DMS 273 treated with DMSO at 0.1 percent for 48 hours (cell line): Measurements from ENCODE around the gene EPC2.
"Not testable (repeated sequence)": the region's sequence is repeated elsewhere in the genome, so short reads cannot be mapped to it uniquely, and the experiment has no call there.

Experiments used
- DNase-seq: peaks from one replicate; lab custom pipeline; 2025; lab: John Stamatoyannopoulos, UW

Gene EPC2

DNA sequence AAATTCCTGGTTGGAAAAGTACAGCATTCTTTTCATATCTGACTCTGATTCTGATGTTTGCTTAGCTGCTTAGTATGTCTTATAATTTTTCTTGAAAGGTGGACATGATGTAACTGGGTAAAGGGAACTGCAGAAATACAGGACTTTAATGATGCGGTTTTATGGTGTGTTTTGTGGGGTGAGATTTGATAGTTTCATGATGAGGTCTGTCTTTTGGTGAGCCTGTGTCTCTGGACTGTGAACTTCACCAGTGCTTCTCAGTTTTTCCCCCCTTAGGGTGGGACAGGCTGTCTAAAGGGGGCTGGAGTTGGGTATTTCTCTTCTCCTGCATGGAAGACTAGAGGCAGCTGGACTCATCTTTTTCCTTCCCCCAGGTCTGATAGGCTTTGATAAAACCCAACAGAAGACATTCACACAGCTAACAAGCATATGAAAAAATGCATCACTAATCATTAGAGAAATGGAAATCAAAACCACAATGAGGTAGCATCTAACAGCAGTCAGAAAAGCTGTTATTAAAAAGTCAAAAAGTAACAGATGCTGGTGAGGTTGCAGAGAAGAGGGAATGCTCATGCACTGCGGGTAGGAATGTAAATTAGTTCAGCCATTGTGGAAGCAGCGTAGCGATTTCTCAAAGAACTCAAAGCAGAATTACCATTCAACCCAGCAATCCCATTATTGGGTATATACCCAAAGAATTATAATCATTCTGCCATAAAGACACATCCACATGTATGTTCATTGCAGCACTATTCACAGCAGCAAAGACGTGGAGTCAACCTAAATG is 77.6 kb downstream of the EPC2 start:
- DNase-seq, result no peak

DNA sequence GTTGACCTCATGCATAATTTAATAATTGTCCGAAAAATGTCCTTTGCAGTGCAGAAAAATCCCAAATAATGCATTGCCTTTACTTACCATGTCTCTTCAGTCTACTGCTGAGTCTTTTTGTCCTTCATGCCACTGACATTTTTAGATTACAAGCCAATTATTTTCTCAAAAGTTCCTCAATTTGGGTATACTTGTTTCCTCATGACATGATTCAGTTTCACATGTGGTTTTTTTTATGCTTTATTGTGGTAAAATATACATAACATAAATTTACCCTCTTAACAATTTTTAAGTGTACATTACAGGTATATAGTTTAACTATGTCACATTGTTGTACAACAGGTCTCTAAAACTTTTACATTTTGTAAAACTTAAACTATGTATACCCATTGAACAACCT is 81.0 kb downstream of the EPC2 start:
- no peak for DNase-seq

DNA sequence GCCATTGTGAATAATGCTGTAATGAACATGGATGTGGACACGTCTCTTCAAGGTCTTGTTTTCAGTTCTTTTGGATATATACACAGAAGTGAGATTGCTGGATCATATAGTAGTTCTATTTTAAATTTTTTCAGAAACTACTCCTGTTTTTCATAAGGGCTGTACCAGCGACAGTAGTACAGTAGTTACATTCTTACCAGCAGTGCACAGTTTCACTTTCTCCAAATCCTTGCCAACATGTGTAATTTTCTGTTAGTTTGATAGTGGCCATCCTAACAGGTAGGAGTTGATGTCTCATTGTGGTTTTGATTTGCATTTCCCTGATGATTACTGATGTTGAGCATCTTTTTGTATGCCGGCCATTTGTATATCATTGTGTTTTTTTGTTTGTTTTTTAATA is 81.7 kb downstream of the EPC2 start:
- no peak for DNase-seq

DNA sequence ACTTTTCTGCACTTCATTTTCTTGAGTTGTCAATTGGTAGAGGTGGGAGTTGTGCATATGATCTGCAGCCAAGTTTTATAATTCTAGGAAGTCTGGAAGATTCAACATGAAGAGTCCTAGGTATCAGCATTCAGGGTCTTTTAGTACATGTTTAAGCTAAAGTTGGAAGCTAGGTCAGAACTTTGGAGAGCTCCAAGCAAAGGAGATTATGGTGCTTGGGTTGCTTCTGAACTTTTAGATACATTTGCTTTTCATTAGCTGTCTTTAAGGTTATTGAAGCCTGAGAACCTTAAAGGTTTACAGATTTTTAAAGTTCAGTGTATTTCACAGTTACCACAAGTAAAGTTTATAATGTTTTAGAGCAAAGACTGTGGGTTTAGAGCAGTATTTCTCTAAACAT is 85.5 kb downstream of the EPC2 start:
- no peak for DNase-seq

DNA sequence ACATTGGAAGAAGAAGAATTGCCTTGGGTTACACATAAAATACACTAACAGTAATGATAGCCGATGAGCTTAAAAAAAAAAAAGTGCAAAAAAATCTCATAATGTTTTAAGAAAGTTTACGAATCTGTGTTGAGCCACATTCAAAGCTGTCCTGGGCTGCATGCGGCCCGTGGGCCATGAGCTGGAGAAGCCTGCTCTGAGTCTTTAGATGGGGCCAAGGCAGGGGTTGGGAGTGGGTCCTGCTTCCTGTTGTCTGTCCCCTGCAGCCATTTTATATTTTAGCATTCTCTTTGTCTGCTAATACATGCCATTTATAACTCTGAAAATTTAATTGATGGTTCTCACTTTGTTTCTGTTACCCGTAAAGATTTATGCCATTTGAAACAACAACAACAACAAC is 93.2 kb downstream of the EPC2 start:
- no peak for DNase-seq

DNA sequence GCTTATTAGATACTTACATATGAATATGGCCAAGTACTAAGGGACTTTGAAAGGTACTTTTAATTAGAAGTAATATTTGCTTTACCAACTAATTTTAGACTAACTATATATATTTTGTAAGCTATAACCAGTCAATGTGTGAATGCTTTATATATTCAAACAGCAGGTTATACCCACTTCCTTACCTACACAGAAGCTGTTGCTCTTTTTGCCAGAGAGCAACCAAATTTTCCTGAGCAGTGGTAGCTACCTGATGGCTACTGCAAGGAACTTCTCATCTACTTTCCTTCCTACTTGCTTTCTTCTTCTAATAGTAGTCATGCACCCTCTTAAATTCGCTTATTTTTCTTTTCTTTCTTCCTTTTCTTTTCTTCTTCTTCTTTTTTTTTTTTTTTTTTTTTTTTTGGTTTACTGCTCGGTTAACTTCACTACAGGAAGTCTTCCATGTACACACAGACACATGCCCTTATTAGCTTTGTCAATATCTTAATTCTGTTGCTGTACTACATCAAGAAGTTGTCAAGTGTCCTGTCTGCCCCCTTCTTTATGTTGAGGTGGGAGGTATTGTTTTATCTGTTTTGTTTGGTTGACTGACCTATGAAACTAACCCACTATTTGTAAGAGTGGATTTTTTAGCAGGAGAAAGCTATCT is 95.0 kb downstream of the EPC2 start:
- DNase-seq, result no peak

DNA sequence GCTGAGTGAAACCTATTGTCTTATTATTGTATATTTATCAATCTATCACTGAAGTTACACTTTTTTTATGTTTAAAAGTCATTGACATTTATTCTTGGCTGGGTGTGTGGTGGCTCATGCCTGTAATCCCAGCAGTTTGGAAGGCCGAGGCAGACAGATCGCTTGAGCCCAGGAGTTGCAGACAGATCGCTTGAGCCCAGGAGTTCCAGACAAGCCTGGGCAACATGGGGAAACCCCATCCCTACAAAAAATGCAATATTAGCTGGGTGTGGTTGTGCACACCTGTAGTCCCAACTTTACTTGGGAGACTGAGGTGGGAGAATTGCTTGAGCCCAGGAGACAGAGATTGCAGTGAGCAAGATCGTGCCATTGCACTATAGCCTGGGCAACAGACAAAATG is 97.8 kb downstream of the EPC2 start:
- no peak for DNase-seq

DNA sequence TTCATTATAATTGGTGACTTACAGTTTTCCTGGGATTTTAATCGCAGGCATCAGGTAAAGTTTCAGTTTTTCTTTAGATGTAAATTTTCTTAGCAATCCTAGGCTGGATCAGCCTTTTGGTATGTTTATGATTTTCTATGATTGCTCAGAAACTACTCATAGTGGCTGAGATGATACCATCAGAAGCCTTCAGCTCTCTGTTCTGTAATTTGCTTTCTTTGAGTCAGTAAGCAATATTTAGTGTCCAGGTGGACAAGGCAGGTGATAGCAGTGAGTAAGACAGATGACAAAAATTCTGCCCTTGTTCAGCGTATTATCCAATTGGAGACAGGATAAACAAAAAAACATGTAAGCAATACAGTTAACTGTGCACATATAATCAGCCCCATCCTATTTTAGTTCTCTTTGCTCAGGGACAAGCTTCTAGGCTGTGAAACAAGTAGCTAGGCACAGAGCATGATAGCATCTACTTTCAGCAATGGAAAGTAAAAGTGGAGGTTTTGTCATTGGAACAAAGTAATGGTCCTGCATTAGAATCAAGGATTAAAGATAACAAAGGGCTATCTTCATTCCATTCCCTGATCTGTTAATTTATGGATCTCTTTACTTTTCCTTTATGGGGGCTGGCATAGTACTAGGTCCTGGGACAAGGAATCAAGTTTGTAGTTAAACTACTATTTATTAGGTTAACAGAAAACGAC is 100.8 kb downstream of the EPC2 start:
- DNase-seq, result no peak

DNA sequence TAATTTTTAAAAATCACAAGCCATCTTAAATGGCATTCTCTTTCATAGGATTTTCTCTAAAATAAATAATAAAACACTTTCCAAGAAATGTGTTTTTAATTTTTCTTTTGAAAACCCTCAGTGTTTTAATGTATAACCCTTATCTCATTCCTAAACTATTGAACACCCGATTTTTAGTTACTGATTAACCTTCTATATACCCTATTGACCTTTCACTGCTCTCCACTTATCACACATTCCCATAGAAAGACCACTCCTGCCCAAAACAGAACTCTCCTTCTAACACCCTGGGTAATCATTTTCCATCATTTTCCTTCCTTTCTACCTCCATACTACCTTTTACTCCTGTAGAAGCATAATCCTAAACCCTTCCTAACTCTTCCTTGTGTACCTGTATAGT is 102.4 kb downstream of the EPC2 start:
- DNase-seq, result no peak

DNA sequence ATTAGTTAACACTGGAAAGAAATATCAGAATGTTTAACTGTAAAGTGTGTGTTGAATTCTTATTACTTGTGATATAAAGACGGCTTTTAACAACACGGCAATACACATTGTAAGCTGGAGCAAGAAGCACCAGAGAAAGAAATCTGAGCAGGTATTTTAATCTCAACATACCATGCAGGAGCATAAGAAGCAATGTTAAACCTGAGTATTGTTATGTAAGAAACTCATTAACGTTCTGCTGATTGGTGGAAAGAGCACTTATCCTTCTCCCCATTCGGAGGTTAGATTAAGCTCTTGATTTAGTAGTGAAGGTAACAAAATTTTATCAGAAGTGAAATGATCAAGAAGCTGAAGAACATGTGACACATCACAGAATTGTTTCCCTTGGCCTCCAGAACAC is 107.4 kb downstream of the EPC2 start:
- no peak for DNase-seq

DNA sequence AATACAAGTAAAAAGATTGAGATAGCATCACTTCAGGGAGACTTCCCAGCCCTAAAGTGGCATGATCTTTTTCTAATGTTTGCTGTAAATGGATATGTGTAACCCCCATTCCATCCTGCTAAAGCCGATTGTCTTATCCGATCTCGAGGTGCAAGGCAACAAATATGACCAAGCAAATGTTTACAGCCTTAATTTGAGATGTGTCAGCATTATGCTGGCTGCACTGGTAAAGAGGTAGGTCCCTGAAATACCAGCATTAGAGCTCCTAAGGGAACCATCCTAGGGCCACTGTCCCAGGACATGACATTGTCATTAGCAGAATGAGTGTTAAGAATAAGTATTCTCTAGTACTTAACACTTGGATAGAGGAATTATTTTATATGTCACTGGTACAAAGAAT is 108.4 kb downstream of the EPC2 start:
- no peak for DNase-seq

DNA sequence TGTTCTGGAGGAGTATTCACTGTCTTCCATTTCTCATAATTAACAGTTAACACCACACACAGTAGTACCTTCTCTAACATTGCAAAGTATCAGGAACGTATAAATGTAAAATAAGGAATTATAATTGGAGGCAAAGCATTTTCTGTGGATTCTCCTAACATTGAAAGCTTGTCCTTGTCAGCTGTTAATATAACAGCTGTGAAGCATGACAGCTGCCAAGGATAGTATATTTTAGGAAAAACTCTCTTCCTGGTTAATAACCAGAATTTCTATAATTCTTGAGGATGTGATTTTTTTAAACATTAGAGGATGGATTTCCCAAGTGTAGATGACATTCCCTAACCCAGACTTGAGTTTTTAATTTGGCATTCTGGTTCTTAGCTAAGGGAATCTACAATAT is 110.3 kb downstream of the EPC2 start:
- no peak for DNase-seq

DNA sequence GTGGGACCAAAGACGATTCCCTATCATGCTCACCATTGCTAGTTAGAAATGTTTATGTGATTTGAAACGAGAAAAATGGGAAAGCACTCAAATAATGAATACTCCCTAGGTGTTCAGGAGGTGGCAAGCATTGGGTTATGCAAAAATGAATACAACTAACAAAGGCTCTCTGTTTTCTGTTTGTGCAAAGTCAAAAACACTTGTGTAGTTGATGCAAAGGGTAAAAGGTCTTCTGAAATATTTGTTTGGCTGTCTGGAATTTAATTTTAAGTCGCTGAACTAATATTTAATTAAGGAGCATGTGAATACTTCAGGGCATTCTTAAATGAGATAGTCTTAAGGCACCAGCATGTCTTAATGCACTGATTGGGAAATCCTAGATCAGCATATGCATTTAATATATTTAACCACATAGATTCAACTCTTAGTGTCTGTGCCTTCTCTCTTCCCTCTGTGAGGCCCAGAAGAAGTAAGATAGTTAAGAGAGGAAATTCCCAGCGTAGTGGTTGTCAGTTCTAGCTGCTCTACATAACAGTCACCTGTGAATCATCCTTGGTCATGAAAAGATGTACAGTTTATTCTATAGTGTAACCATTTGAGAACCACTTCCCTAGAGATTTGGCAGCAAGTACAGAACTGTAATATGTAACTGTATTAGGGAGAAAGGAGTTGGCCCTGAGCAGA is 111.9 kb downstream of the EPC2 start:
- DNase-seq, result no peak

DNA sequence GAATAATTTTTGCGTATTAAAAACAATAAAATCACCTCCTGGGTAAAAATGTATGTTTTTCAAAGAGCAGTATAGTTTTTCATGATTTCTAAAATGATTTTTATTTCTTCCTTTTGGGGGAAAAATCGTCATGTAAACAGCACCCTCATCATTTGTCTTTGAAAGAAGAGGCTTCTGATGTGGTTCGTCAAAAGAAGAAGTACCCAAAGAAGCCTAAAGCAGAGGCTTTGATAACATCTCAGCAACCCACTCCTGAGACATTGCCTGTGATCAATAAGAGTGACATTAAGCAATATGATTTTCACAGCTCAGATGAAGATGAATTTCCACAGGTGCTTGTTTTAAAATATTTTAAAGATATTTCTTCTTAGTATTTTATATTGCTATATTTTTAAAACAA is 120.3 kb downstream of the EPC2 start:
- DNase-seq, result no peak

DNA sequence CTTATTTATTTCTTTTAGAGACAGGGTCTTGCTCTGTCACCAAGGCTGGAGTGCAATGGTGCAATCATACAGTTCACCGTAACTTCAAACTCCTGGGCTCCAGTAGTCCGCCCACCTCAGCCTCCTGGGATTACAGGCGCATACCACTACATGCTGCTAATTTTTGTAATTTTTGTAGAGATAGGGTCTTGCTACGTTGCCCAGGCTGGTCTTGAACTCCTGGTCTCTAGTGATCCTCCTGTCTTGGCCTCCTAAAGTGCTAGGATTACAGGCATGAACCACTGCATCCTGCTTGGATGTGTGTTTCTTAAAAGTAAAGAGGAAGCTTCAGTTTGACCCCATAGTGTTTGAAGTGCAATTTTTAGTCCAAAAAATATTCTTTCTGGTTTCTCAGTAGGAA is 125.5 kb downstream of the EPC2 start:
- DNase-seq, result no peak

DNA sequence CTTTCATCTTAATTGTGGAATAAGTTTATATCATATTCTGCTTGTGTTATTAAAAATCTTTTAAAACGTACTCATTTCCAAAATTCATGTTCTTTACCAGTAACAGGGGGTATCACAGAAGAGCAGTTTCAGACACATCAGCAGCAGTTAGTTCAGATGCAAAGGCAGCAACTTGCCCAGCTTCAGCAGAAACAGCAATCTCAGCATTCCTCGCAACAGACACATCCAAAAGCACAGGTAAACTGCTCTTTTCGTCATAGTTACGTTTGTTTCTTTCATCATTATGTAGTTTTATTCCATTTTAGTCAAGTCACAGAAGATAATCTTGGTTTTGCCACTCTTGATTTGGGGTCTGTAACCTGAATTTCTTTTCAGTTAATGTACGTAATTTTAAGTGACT is 137.0 kb downstream of the EPC2 start:
- DNase-seq, result no peak

DNA sequence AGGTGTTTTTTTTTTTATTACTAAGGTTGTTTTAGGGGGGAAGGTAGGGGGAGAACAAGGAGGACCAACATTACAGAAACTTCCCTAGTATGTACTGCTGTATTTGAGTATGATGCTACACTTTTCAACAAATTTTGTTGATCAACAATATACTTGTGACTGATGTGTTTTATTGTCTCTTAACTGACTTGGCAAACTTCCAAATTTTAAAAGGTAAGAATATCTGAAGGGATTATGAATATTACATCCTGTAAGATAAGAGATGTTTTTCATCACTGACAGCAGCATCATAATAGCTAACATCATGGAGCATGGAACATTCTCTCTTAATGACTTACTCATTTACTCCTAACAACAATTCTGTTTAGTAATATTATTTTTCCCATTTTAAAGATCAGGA is 144.5 kb downstream of the EPC2 start:
- no peak for DNase-seq

DNA sequence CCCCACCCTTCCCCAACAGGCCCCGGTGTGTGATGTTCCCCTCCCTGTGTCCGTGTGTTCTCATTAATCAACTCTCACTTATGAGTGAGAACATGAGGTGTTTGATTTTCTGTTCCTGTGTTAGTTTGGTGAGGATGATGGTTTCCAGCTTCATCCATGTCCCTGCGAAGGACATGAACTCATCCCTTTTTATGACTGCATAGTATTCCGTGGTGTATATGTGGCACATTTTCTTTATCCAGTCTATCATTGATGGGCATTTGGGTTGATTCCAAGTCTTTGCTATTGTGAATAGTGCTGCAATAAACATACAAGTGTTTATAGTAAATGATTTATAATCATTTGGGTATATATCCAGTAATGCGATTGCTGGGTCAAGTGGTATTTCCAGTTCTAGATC is 145.6 kb downstream of the EPC2 start:
- DNase-seq, result not testable (repeated sequence)

DNA sequence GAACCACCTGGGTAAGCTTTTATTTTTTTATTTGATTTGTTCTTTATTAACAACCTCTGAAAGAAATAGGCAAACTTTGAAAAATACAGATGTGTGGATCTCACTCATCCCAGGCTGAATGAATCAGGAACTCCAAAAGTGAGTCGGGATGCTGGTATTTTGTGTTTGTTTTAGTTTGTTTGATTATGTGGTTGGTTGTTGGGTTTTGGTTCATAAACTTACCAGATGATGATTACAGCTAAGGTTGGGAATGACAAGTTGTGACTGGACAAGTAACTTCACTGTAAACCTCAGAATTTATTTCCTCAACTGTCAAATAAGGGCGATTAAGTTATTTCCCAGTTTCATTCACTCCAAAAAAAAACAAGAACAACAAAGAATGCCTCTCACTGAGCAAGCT is 150.0 kb downstream of the EPC2 start:
- DNase-seq, result no peak

DNA sequence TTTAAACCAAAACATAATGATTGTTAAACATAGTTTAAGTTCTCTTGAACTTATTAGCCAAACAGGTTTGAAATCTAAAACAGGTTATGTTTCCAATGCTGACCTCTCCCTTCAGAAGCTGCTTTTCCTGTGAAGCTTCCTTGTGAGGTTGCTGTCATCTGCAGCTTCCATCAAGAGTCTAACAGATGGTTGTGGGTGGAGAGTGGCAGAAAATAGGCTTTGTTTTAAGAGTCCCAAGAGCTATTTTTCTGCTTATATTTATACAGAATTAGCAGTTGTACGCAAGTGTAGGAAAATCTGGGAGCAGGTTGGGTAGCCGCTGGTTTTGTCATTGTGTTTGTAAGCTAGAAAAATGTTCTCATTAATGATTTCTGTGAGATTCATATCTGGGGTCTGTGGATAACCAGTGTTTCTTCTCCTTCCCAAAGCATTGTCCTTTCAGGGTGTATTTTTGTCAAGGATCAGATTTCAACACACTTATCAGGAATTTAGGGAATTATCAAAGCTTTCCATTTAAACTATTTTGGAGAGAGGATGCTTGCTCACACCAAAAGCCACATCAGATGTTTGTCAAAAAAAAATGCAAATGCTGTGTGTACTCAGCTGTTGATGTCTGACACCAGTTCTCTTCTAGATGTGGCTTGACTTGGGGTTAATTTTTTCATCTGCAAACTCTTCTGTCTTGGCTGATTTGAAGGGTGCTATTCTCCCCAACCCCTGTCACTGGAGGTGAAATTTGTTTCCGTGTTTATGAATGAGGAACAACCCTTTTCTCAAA is 152.4 kb downstream of the EPC2 start:
- DNase-seq, result peak; percentile 19

DNA sequence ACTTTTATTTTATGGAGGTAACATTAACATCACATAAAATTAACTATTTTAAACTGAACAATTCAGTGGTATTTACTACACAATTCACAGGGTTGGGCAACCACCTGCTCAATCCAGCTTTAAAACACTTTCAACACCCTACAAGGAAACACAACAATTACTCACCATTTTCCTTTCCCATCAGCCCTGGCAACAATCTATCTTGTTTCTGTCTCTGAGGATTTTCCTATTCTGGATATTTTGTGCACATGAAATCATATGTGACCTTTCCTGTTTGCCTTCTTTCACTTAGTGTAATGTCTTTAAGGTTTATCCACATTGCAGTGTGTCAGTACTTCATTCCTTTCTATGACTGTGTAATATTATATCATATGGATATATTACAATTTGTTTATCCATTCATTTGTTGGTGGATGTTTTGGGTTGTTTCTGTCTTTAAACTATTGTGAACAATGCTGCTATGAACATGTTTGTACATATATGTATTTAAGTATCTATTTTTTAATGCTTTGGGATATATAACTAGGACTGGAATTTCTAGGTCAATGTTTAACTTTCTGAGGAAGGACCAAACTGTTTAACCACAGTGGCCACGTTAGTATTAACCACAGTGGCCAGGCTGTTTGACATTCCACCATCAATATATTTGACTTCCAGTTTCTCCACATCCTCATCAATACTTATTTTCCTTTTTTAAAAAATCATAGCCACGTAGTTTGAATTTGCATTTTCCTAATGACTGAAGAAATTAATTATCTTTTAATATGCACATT is 158.1 kb downstream of the EPC2 start:
- DNase-seq, result no peak
